Measurements from ENCODE around the gene PCDHA4. TPM values are rescaled to one million over a fixed set of nuclear protein-coding genes. Genes with fewer than 3 reads are reported as not detected.

Gene PCDHA4
- total and polyA plus RNA-seq, 9 of the 15 experiments (the other 6 are each of a cell fraction or from before 2014, with no cell fraction given), result not detected

DNA sequence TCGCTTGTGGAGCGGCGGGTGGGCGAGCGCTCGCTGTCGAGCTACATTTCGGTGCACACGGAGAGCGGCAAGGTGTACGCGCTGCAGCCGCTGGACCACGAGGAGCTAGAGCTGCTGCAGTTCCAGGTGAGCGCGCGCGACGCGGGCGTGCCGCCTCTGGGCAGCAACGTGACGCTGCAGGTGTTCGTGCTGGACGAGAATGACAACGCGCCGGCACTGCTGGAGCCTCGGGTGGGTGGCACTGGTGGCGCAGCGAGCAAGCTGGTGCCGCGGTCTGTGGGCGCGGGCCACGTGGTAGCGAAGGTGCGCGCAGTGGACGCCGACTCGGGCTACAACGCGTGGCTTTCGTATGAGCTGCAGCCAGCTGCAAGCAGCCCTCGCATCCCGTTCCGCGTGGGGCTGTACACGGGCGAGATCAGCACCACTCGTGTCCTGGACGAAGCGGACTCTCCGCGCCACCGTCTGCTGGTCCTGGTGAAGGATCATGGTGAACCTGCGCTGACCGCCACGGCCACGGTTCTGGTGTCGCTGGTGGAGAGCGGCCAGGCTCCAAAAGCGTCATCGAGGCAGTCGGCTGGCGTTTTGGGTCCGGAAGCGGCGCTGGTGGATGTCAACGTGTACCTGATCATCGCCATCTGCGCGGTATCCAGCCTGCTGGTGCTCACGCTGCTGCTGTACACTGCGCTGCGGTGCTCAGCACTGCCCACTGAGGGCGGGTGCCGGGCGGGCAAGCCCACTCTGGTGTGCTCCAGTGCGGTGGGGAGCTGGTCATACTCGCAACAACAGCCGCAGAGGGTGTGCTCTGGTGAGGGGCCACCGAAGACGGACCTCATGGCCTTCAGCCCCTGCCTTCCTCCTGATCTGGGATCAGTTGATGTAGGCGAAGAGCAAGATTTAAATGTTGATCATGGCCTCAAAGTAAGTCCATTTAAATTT lies 36.2 kb downstream of the PCDHA4 start:
- H3K27me3 ChIP-seq (ENCODE audit: control insufficient read depth in 2 of 2, insufficient read depth in 2 of 2, low read length in 2 of 2), result no peaks in the 10 kb centered on the region
- in situ Hi-C loops (cut with MboI) (no loop called here), intact Hi-C loops (cut with micrococcal nuclease) (no loop called here)
- ATAC-seq (no peak), FAIRE-seq (no peak), DNase-seq (ENCODE audit: extremely low read depth in 1 of 4, low spot score in 3 of 4) (no peak)
- H3K9me3 ChIP-seq (replicated peaks; ENCODE audit: control insufficient read depth, insufficient read depth, low read depth, low read length), result no peaks in the 10 kb centered on the region
- no TSS peak for BruUV-seq (replicated peaks)
- no peak overlapping the region for H3K27ac ChIP-seq (ENCODE audit: extremely low read depth, low read depth, low read length)
- H2AFZ ChIP-seq (ENCODE audit: low read depth, low read length), result no peak overlapping the region
- no peak overlapping the region for H3K4me2 ChIP-seq (ENCODE audit: insufficient read depth, low read length)
- no peaks in the 10 kb centered on the region for H3K79me2 ChIP-seq (ENCODE audit: control insufficient read depth, insufficient read depth, low read length)
- peaks cover 0 to 3% of the 10 kb centered on the region in 2 experiments; a peak in 1 of 5 replicates for H3K4me1 ChIP-seq (replicated peaks in 1 of 2; ENCODE audit: control insufficient read depth in 2 of 2, insufficient read depth in 2 of 2, low read length in 2 of 2)
- H3K9ac ChIP-seq (ENCODE audit: insufficient read depth in 1 of 2, low read depth in 2 of 2, low read length in 2 of 2), result no peak overlapping the region
- no peaks in the 10 kb centered on the region for H4K20me1 ChIP-seq (replicated peaks; ENCODE audit: control insufficient read depth, insufficient read depth, low read length)
- WGBS (ENCODE audit: insufficient coverage, low coverage, missing lambda C conversion rate), result 34% methylated on average over 66 of the region's 87 CpGs
- no peak for TF ChIP-seq SMARCB1 (IDR thresholded peaks at IDR 0.05; ENCODE audit: insufficient read length, low read depth)
- TF ChIP-seq HEY1 (CRISPR knock-in tag; IDR thresholded peaks at IDR 0.05; ENCODE audit: borderline replicate concordance), result no peak
- TF ChIP-seq TBL1XR1 (IDR thresholded peaks at IDR 0.05; ENCODE audit: low read length in 2 of 2), result no peak
- TF ChIP-seq HNRNPH1 (optimal IDR thresholded peaks at IDR 0.05; ENCODE audit: low read depth, low read length), result no peak
- TF ChIP-seq SRSF3 (IDR thresholded peaks at IDR 0.05; ENCODE audit: insufficient read depth, low read length), result no peak
- no peak for TF ChIP-seq TRIM24 (IDR thresholded peaks at IDR 0.05)
- TF ChIP-seq RBM17 (IDR thresholded peaks at IDR 0.05; ENCODE audit: borderline replicate concordance, low read depth, low read length), result no peak
- no peak for TF ChIP-seq ZNF740 (CRISPR knock-in tag; IDR thresholded peaks at IDR 0.05)
- no peak for TF ChIP-seq ZNF740 (tag; IDR thresholded peaks at IDR 0.05)
- TF ChIP-seq, protein P1, sequence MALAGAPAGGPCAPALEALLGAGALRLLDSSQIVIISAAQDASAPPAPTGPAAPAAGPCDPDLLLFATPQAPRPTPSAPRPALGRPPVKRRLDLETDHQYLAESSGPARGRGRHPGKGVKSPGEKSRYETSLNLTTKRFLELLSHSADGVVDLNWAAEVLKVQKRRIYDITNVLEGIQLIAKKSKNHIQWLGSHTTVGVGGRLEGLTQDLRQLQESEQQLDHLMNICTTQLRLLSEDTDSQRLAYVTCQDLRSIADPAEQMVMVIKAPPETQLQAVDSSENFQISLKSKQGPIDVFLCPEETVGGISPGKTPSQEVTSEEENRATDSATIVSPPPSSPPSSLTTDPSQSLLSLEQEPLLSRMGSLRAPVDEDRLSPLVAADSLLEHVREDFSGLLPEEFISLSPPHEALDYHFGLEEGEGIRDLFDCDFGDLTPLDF (CRISPR knock-in tag; IDR thresholded peaks at IDR 0.05), result no peak
- no peak for TF ChIP-seq LARP7 (IDR thresholded peaks at IDR 0.05)
- TF ChIP-seq, protein P2, sequence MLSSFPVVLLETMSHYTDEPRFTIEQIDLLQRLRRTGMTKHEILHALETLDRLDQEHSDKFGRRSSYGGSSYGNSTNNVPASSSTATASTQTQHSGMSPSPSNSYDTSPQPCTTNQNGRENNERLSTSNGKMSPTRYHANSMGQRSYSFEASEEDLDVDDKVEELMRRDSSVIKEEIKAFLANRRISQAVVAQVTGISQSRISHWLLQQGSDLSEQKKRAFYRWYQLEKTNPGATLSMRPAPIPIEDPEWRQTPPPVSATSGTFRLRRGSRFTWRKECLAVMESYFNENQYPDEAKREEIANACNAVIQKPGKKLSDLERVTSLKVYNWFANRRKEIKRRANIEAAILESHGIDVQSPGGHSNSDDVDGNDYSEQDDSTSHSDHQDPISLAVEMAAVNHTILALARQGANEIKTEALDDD (IDR thresholded peaks at IDR 0.05), result no peak
- TF ChIP-seq LCOR (CRISPR knock-in tag; IDR thresholded peaks at IDR 0.05), result no peak
- TF ChIP-seq ZNF586 (CRISPR knock-in tag; conservative IDR thresholded peaks at IDR 0.05), result no peak
- TF ChIP-seq ZNF431 (CRISPR knock-in tag; IDR thresholded peaks at IDR 0.05), result no peak
- no peak overlapping the region for H3K4me3 ChIP-seq
- H3K36me3 ChIP-seq (ENCODE audit: control insufficient read depth, insufficient read depth, low read length), result no peaks in the 10 kb centered on the region
- POLR2A ChIA-PET, result no interaction called here
- H3K9me1 ChIP-seq (ENCODE audit: control insufficient read depth, insufficient read depth, low read length), result no peaks in the 10 kb centered on the region
- CTCF ChIA-PET (ENCODE audit: low intra/inter-chr PET ratio), result no interaction called here

All from K562 (cell line).